K562 (cell line): ENCODE results near the gene PACS1. TPM values are rescaled to one million over a fixed set of nuclear protein-coding genes. Genes with fewer than 3 reads are reported as not detected.

Source experiments
- ATAC-seq: fragments of 200-7000 bp; cut with Tn5 transposase; 3 replicates; pipeline ENCODE4 v1.9.1; 2020; ENCODE audit warnings: moderate library complexity
- BruUV-seq: library from RNA; stranded (reverse); fragments of 400-500 nt; replicated peaks from 2 replicates; lab custom pipeline; 2021; lab: Mats Ljungman, UMichigan
- CTCF ChIA-PET: fragments of 300-600 bp; formaldehyde crosslinking; extraction: SDS; loops from one replicate; lab custom pipeline; 2021; ENCODE audit warnings: low intra/inter-chr PET ratio; lab: Yijun Ruan, JAX
- POLR2A ChIA-PET: fragments of 300-600, 350-650 bp; sonication (Branson Sonifier 250); formaldehyde crosslinking; extraction: SDS; loops from one replicate; lab custom pipeline; 2021; ENCODE audit warnings: antibody characterized with exemption, inconsistent platforms; lab: Yijun Ruan, JAX
- DNase-seq, 4 experiments: peaks; one replicate each; pipeline versions ENCODE4 v3.0.0 to v3.0.0-alpha.2; 2011 to 2018; ENCODE audit warnings: low spot score in 3 of 4, mixed read lengths in 3 of 4; ENCODE audit errors: extremely low read depth in 1 of 4
- FAIRE-seq: peaks from 2 replicates; lab custom pipeline; 2011; peaks lifted over from hg19 to GRCh38; lab: Jason Lieb, UNC
- H2AFZ ChIP-seq: 2 replicates; pipeline ENCODE4 v1.6.0; 2011; ENCODE audit warnings: low read depth, low read length, control low read depth, inconsistent platforms
- H3K27ac ChIP-seq: fragments of 200-600 bp; 3 replicates; pipeline ENCODE4 v1.8.0; 2011; ENCODE audit warnings: low read depth, mild to moderate bottlenecking, control low read depth, inconsistent platforms, low read length, moderate library complexity, mixed read lengths; ENCODE audit errors: extremely low read depth
- H3K27me3 ChIP-seq, 2 experiments: fragments of 300-600 bp in 1 of 2; 2 replicates in 1 of 2; 3 replicates in 1 of 2; pipeline versions ENCODE4 v1.6.0 to v1.8.0; 2011; ENCODE audit warnings: inconsistent platforms in 2 of 2, low read length in 2 of 2, mild to moderate bottlenecking in 1 of 2, mixed read lengths in 1 of 2, moderate library complexity in 1 of 2; ENCODE audit not compliant: control insufficient read depth in 2 of 2, insufficient read depth in 2 of 2
- H3K36me3 ChIP-seq: fragments of 300-600 bp; 3 replicates; pipeline ENCODE4 v1.8.0; 2011; ENCODE audit warnings: mild to moderate bottlenecking, low read length, inconsistent platforms; ENCODE audit not compliant: control insufficient read depth, insufficient read depth
- H3K4me1 ChIP-seq, 2 experiments: fragments of 200-600 bp in 1 of 2; replicated peaks in 1 of 2; 2 replicates in 1 of 2; 3 replicates in 1 of 2; pipeline versions ENCODE4 v1.5.1 to v1.8.0; 2011; ENCODE audit warnings: inconsistent platforms in 2 of 2, low read length in 2 of 2, mild to moderate bottlenecking in 1 of 2, mixed read lengths in 1 of 2, moderate library complexity in 1 of 2; ENCODE audit not compliant: control insufficient read depth in 2 of 2, insufficient read depth in 2 of 2
- H3K4me2 ChIP-seq: 2 replicates; pipeline ENCODE4 v1.6.1; 2011; ENCODE audit warnings: low read length, control low read depth, inconsistent platforms, mixed read lengths; ENCODE audit not compliant: insufficient read depth
- H3K4me3 ChIP-seq: fragments of 200-600 bp; sonication (generic), shearing (Covaris generic); 2 replicates; pipeline ENCODE4 v1.5.1; 2016; ENCODE audit warnings: control low read depth, inconsistent platforms
- H3K79me2 ChIP-seq: fragments of 200-600 bp; 3 replicates; pipeline ENCODE4 v1.8.0; 2011; ENCODE audit warnings: low read length, inconsistent platforms; ENCODE audit not compliant: control insufficient read depth, insufficient read depth
- H3K9ac ChIP-seq, 2 experiments: 2 replicates each; pipeline versions ENCODE4 v1.6.0 to v1.6.1; 2011; ENCODE audit warnings: low read depth in 2 of 2, low read length in 2 of 2, control low read depth in 1 of 2, inconsistent platforms in 1 of 2, mild to moderate bottlenecking in 1 of 2, mixed read lengths in 1 of 2; ENCODE audit not compliant: insufficient read depth in 1 of 2
- H3K9me1 ChIP-seq: one replicate; pipeline ENCODE4 v1.6.0; 2011; ENCODE audit warnings: inconsistent platforms, mild to moderate bottlenecking, low read length, moderate library complexity; ENCODE audit not compliant: control insufficient read depth, insufficient read depth
- H3K9me3 ChIP-seq: replicated peaks from 2 replicates; pipeline ENCODE4 v1.5.1; 2011; ENCODE audit warnings: low read depth, low read length, inconsistent platforms; ENCODE audit not compliant: control insufficient read depth, insufficient read depth
- H4K20me1 ChIP-seq: replicated peaks from 2 replicates; pipeline ENCODE4 v1.6.1; 2011; ENCODE audit warnings: low read length, inconsistent platforms, mixed read lengths; ENCODE audit not compliant: control insufficient read depth, insufficient read depth
- CBX3 ChIP-seq, 2 experiments: IDR thresholded peaks; 1 replicate in 1 of 2; 2 replicates in 1 of 2; pipeline ENCODE4 v1.6.1; 2012; ENCODE audit warnings: inconsistent platforms in 2 of 2, low read length in 2 of 2, borderline replicate concordance in 1 of 2, control low read depth in 1 of 2
- CBX5 ChIP-seq: IDR thresholded peaks from 2 replicates; pipeline ENCODE4 v1.6.1; 2014; ENCODE audit warnings: low read depth, borderline replicate concordance
- ELF4 ChIP-seq: fragments of 450-650 bp; formaldehyde crosslinking; IDR thresholded peaks from 2 replicates; pipeline ENCODE4 v1.4.0; 2022; ENCODE audit warnings: missing genetic modification characterization
- NCOA6 ChIP-seq: fragments of 450-650 bp; IDR thresholded peaks from 2 replicates; pipeline ENCODE4 v1.6.1; 2017; ENCODE audit warnings: mild to moderate bottlenecking
- TRIM24 ChIP-seq, 2 experiments: fragments of 450-650 bp; IDR thresholded peaks; 2 replicates each; pipeline ENCODE4 v1.6.1; 2016
- TRIM28 ChIP-seq: fragments of 450-650 bp; IDR thresholded peaks from 2 replicates; pipeline ENCODE4 v1.6.1; 2017
- XRCC3 ChIP-seq: fragments of 450-650 bp; IDR thresholded peaks from 2 replicates; pipeline ENCODE4 v1.6.1; 2017; ENCODE audit warnings: mild to moderate bottlenecking, moderate library complexity
- ZNF121 ChIP-seq: sonication (generic); formaldehyde crosslinking; conservative IDR thresholded peaks from 2 replicates; pipeline ENCODE4 v1.8.0; 2022; ENCODE audit warnings: missing genetic modification reagents
- WGBS: fragments of 100-300 bp; shearing (Covaris generic); methylation state at CpG from one replicate; pipeline ENCODE4 v1.1.6; 2016; ENCODE audit warnings: low coverage, mixed read lengths; ENCODE audit not compliant: insufficient coverage; ENCODE audit errors: missing lambda C conversion rate; 5-methylcytosine and 5-hydroxymethylcytosine counted together
- in situ Hi-C: fragments of 300-500 bp; cut with MboI; formaldehyde crosslinking; loops from 4 replicates; pipeline ENCODE4 v1.15.0; 2018; ENCODE audit warnings: inconsistent platforms, mixed read lengths
- intact Hi-C: fragments of 100-400 bp; cut with micrococcal nuclease; formaldehyde crosslinking; loops from 2 replicates; pipeline ENCODE4 v1.14.2; 2022
- polyA plus RNA-seq, 8 experiments: library from polyadenylated mRNA; depleted of rRNA in 4 of 8; stranded (reverse) in 5 of 8; unstranded in 3 of 8; fragments of >200 nt; fragmentation: Nextera tagmentation in 2 of 8; fragmentation: Illumina TruSeq in 1 of 8; extraction: Ambion mirVana in 2 of 8; extraction: Trizol in 1 of 8; gene quantifications; 2 replicates each; pipeline versions ENCODE4 v1.2.1 to v1.2.3, GENCODE V29; 2011 to 2014; ENCODE audit warnings: inconsistent platforms in 1 of 8, missing spikeins in 1 of 8
- total RNA-seq, 7 experiments: library from RNA; depleted of rRNA in 6 of 7; stranded (reverse); fragments of >200 nt in 6 of 7; fragmentation: Illumina TruSeq in 2 of 7; extraction: Trizol in 2 of 7; gene quantifications; 2 replicates each; pipeline versions ENCODE4 v1.2.1 to v1.2.3, GENCODE V29; 2011 to 2021; ENCODE audit warnings: low replicate concordance in 1 of 7
- TF ChIP-seq, protein P1 (sequence below): fragments of 250-450 bp; sonication (Bioruptor Pico); IDR thresholded peaks from 2 replicates; pipeline ENCODE4 v1.5.0; 2022; ENCODE audit warnings: mild to moderate bottlenecking
- TF ChIP-seq, protein P2 (sequence below): sonication (generic); formaldehyde crosslinking; IDR thresholded peaks from 2 replicates; pipeline ENCODE4 v1.8.0; 2022; ENCODE audit warnings: mild to moderate bottlenecking, missing genetic modification reagents
- TF ChIP-seq, protein P3 (sequence below): fragments of 450-650 bp; IDR thresholded peaks from 2 replicates; pipeline ENCODE4 v1.6.1; 2017; ENCODE audit warnings: antibody characterized with exemption

PACS1 gene
- total and polyA plus RNA-seq, 9 of the 15 experiments (the other 6 are each of a cell fraction or from before 2014, with no cell fraction given), result 0.34 to 28.1 (median 8.5) TPM

DNA sequence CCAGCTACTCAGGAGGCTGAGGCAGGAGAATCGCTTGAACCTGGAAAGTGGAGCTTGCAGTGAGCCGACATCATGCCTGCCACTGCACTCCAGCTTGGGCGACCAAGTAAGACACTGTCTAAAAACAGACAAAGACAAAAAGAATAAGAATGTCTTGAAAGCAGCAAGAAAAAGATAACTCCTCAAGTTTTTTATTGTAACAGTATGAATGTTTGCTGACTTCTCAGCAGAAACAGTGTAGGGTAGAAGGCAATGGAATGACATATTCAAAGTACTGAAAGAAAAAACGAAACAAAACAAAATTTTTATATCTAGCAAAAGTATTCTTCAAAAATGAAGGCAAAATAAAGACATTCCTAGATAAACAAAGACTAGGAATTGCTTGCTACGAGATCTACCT, 76.9 kb downstream of the PACS1 start:
- no peaks in the 10 kb centered on the region for H3K27me3 ChIP-seq
- in situ Hi-C loops (no loop called here), intact Hi-C loops (no loop called here)
- ATAC-seq (no peak), FAIRE-seq (no peak), DNase-seq (no peak)
- no peaks in the 10 kb centered on the region for H3K79me2 ChIP-seq
- TF ChIP-seq NCOA6 (no peak), CBX5 (peak; percentile 82; the same call in 1 of the 2 replicates), TRIM24 (IDR thresholded peaks at IDR 0.05) (0 out of 4 replicates have a peak, but pooled peaks of 1 of the 2 experiments have one; percentile 24), ELF4 (CRISPR knock-in tag) (no peak), ZNF121 (CRISPR knock-in tag) (no peak), XRCC3 (0 out of 2 replicates have a peak, but pooled peaks have one; percentile 33), TRIM28 (peak; percentile 90), CBX3 (IDR thresholded peaks at IDR 0.05; ENCODE audit: borderline replicate concordance in 1 of 2, low read length in 2 of 2) (peak in 1 of 2 experiments; percentile 90; a peak in 2 of 3 replicates)
- TF ChIP-seq, protein P1, sequence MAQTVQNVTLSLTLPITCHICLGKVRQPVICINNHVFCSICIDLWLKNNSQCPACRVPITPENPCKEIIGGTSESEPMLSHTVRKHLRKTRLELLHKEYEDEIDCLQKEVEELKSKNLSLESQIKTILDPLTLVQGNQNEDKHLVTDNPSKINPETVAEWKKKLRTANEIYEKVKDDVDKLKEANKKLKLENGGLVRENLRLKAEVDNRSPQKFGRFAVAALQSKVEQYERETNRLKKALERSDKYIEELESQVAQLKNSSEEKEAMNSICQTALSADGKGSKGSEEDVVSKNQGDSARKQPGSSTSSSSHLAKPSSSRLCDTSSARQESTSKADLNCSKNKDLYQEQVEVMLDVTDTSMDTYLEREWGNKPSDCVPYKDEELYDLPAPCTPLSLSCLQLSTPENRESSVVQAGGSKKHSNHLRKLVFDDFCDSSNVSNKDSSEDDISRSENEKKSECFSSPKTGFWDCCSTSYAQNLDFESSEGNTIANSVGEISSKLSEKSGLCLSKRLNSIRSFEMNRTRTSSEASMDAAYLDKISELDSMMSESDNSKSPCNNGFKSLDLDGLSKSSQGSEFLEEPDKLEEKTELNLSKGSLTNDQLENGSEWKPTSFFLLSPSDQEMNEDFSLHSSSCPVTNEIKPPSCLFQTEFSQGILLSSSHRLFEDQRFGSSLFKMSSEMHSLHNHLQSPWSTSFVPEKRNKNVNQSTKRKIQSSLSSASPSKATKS (CRISPR knock-in tag), result no peak
- TF ChIP-seq, protein P2, sequence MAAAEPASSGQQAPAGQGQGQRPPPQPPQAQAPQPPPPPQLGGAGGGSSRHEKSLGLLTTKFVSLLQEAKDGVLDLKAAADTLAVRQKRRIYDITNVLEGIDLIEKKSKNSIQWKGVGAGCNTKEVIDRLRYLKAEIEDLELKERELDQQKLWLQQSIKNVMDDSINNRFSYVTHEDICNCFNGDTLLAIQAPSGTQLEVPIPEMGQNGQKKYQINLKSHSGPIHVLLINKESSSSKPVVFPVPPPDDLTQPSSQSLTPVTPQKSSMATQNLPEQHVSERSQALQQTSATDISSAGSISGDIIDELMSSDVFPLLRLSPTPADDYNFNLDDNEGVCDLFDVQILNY, result no peak
- TF ChIP-seq, protein P3, sequence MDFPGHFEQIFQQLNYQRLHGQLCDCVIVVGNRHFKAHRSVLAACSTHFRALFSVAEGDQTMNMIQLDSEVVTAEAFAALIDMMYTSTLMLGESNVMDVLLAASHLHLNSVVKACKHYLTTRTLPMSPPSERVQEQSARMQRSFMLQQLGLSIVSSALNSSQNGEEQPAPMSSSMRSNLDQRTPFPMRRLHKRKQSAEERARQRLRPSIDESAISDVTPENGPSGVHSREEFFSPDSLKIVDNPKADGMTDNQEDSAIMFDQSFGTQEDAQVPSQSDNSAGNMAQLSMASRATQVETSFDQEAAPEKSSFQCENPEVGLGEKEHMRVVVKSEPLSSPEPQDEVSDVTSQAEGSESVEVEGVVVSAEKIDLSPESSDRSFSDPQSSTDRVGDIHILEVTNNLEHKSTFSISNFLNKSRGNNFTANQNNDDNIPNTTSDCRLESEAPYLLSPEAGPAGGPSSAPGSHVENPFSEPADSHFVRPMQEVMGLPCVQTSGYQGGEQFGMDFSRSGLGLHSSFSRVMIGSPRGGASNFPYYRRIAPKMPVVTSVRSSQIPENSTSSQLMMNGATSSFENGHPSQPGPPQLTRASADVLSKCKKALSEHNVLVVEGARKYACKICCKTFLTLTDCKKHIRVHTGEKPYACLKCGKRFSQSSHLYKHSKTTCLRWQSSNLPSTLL, result no peak
- no peak overlapping the region for H3K27ac ChIP-seq
- CTCF ChIA-PET, result no interaction called here
- WGBS, result 86% methylated on average over 5 of the region's 5 CpGs
- no TSS peak for BruUV-seq
- POLR2A ChIA-PET, result interaction anchor here (0.9 kb wide), 1 partner anchor 29 kb away, joined by 3 read pairs; no protein-coding TSS in a partner anchor
- H3K9me1 ChIP-seq, result no peaks in the 10 kb centered on the region
- peaks cover 4% of the 10 kb centered on the region; the same call in 1 of the 2 replicates for H4K20me1 ChIP-seq
- no peak overlapping the region for H3K4me3 ChIP-seq
- H3K9me3 ChIP-seq, result no peaks in the 10 kb centered on the region; the same call in 1 of the 2 replicates
- no peak overlapping the region for H2AFZ ChIP-seq
- H3K4me2 ChIP-seq, result no peak overlapping the region
- H3K36me3 ChIP-seq, result no peaks in the 10 kb centered on the region; the same call in 2 of the 3 replicates
- H3K4me1 ChIP-seq, result peaks cover 5 to 9% of the 10 kb centered on the region in 2 experiments
- H3K9ac ChIP-seq, result no peak overlapping the region
